ENCODE measurements around the gene KRTAP10-2.

DNA sequence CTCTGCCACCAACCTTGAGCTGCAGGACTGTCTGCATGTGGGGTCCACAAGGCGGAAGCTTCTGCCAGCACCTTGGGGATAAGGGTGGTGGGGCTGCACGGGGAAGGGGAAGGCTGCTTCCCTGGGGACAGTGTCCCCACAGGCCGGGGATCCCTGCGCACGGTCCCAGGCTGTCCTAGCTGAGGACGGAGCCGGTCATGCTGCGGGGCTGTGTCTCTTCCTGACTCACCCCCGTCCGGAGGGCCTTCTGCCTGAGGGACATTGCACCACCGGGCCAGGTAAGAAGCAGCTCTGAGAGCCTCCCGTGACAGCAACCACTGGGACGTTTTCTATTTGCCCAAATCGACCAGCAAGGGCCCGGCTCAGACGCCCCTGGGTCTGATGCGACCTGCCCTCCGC is 41.2 kb downstream of the KRTAP10-2 start:
- TF ChIP-seq POLR2A (IDR thresholded peaks at IDR 0.05; ENCODE audit: low read depth, low read length) (no peak), TAF1 (IDR thresholded peaks at IDR 0.05; ENCODE audit: borderline replicate concordance, low read depth, low read length) (no peak), POLR2AphosphoS5 (IDR thresholded peaks at IDR 0.05; ENCODE audit: low read depth, low read length) (no peak)
